ENCODE measurements around the gene KLHL22. TPM values are rescaled to one million over a fixed set of nuclear protein-coding genes. Genes with fewer than 3 reads are reported as not detected.

Gene KLHL22
- total and polyA plus RNA-seq, 2 of the 8 experiments (the other 6 are each of a cell fraction or from before 2014, with no cell fraction given): 9.4 to 16.2 TPM

- H2AFZ ChIP-seq (ENCODE audit: low read length): no peak overlapping the region
- H3K4me3 ChIP-seq (ENCODE audit: extremely low read depth in 1 of 4, insufficient read depth in 2 of 4, low read depth in 3 of 4, low read length in 4 of 4): no peak overlapping the region
- H3K56ac ChIP-seq (replicated peaks; ENCODE audit: insufficient read length, low read depth, low read length): no peak overlapping the region
- H3K9me3 ChIP-seq (ENCODE audit: insufficient read depth in 2 of 2, low read depth in 1 of 2, low read length in 1 of 2): no peaks in the 10 kb centered on the region
- H3K27me3 ChIP-seq (replicated peaks in 1 of 4; ENCODE audit: control insufficient read depth in 3 of 4, extremely low read depth in 1 of 4, insufficient read depth in 3 of 4, low read length in 3 of 4): no peaks in the 10 kb centered on the region; a peak in 1 of 7 replicates
- no peak overlapping the region for H3K9ac ChIP-seq (replicated peaks in 1 of 4; ENCODE audit: extremely low read depth in 1 of 4, low read depth in 3 of 4, low read length in 3 of 4)
- H2BK12ac ChIP-seq (ENCODE audit: low read depth, low read length): peak overlapping the region; percentile 68; the same call in 1 of the 2 replicates
- no peak overlapping the region for H4K91ac ChIP-seq (replicated peaks; ENCODE audit: insufficient read length, low read length)
- H2BK120ac ChIP-seq (replicated peaks; ENCODE audit: low read depth, low read length): no peak overlapping the region
- no peaks in the 10 kb centered on the region for H3K36me3 ChIP-seq (ENCODE audit: control insufficient read depth in 2 of 4, insufficient read depth in 4 of 4, low read length in 3 of 4)
- no peak overlapping the region for H3K18ac ChIP-seq (ENCODE audit: extremely low read depth, low read length)
- peaks cover 0 to 5% (median 0%) of the 10 kb centered on the region in 4 experiments; a peak in 1 of 7 replicates for H3K4me1 ChIP-seq (replicated peaks in 1 of 4; ENCODE audit: control insufficient read depth in 3 of 4, insufficient read depth in 4 of 4, low read length in 3 of 4)
- H2BK15ac ChIP-seq (ENCODE audit: low read length): no peak overlapping the region
- H3K79me2 ChIP-seq (ENCODE audit: control insufficient read depth in 1 of 2, insufficient read depth in 2 of 2, low read length in 2 of 2): no peaks in the 10 kb centered on the region
- H2BK20ac ChIP-seq (ENCODE audit: low read length): no peak overlapping the region
- WGBS, 2 experiments (ENCODE audit: extremely low coverage in 1 of 2, insufficient coverage in 1 of 2, insufficient read length in 1 of 2, insufficient replicate concordance in 2 of 2, low coverage in 1 of 2, low lambda C conversion rate in 2 of 2, missing lambda C conversion rate in 1 of 2): 92% methylated on average over 18 of the region's 21 CpGs; no CpG with 5 or more reads in 1 of the 2 experiments
- DNase-seq (ENCODE audit: low read depth in 1 of 2, low spot score in 2 of 2) (no peak), FAIRE-seq (no peak)
- no peak overlapping the region for H3K4me2 ChIP-seq (ENCODE audit: insufficient read depth in 1 of 2, low read depth in 2 of 2, low read length in 2 of 2)
- peak overlapping the region; percentile 65; the same call in 1 of the 2 replicates for H4K8ac ChIP-seq (ENCODE audit: extremely low read depth, insufficient read depth, low read length)
- H3K23ac ChIP-seq (ENCODE audit: insufficient read length): no peak overlapping the region
- no peak overlapping the region for H3K27ac ChIP-seq (ENCODE audit: low read depth, low read length)
- peaks cover 7% of the 10 kb centered on the region; the same call in 1 of the 2 replicates for H3K23me2 ChIP-seq (ENCODE audit: low read depth, low read length)
- ChIA-PET CTCF (ENCODE audit: partially characterized antibody) (interaction anchor here (1.1 kb wide), 1 partner anchor 17 kb away, joined by 3 read pairs; no protein-coding TSS in a partner anchor), POLR2A (ENCODE audit: partially characterized antibody) (interaction anchor here (0.9 kb wide), 1 partner anchor 13 kb away, joined by 3 read pairs; no protein-coding TSS in a partner anchor)
- H3K4ac ChIP-seq (replicated peaks; ENCODE audit: insufficient read length, low read depth, low read length): no peak overlapping the region
- 0 out of 2 replicates have a peak overlapping the region, but pooled peaks have one; percentile 6 for H2AK5ac ChIP-seq (ENCODE audit: low read depth, low read length)
- no peak overlapping the region for H4K5ac ChIP-seq (ENCODE audit: insufficient read length, low read depth, low read length)
- H4K20me1 ChIP-seq (replicated peaks in 1 of 2; ENCODE audit: control insufficient read depth in 1 of 2, insufficient read depth in 2 of 2, low read length in 2 of 2): peaks cover 2 to 13% of the 10 kb centered on the region in 2 experiments
- no peaks in the 10 kb centered on the region for H3K79me1 ChIP-seq (ENCODE audit: low read depth, low read length)
- H2BK5ac ChIP-seq (ENCODE audit: low read depth, low read length): no peak overlapping the region
- H3K14ac ChIP-seq (ENCODE audit: insufficient read length): no peak overlapping the region
- TF ChIP-seq RBBP5 (IDR thresholded peaks at IDR 0.05; ENCODE audit: borderline replicate concordance, low read depth, low read length) (no peak), GTF2F1 (IDR thresholded peaks at IDR 0.05; ENCODE audit: borderline replicate concordance, low read depth, low read length) (no peak), KDM4A (IDR thresholded peaks at IDR 0.05; ENCODE audit: low read depth, low read length, severe bottlenecking) (no peak), EP300 (IDR thresholded peaks at IDR 0.05; ENCODE audit: borderline replicate concordance in 1 of 2, low read depth in 2 of 2, low read length in 2 of 2) (no peak), CHD2 (IDR thresholded peaks at IDR 0.05; ENCODE audit: low read length) (no peak), MAX (IDR thresholded peaks at IDR 0.05) (no peak), EGR1 (IDR thresholded peaks at IDR 0.05; ENCODE audit: borderline replicate concordance, low read depth, low read length) (no peak), POLR2AphosphoS5 (IDR thresholded peaks at IDR 0.05; ENCODE audit: low read depth, low read length) (no peak), SP2 (IDR thresholded peaks at IDR 0.05; ENCODE audit: low read length) (no peak), CBX5 (IDR thresholded peaks at IDR 0.05; ENCODE audit: low read depth, low read length) (no peak)
- TF ChIP-seq, protein P1, sequence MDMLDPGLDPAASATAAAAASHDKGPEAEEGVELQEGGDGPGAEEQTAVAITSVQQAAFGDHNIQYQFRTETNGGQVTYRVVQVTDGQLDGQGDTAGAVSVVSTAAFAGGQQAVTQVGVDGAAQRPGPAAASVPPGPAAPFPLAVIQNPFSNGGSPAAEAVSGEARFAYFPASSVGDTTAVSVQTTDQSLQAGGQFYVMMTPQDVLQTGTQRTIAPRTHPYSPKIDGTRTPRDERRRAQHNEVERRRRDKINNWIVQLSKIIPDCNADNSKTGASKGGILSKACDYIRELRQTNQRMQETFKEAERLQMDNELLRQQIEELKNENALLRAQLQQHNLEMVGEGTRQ (IDR thresholded peaks at IDR 0.05; ENCODE audit: low read length): no peak
Measured at GRCh38 chr22:20422271-20423007, 73.2 kb downstream of the KLHL22 start.

Measured in H1 (cell line).